Astrocyte (in vitro differentiated cells and primary cell): ENCODE data around the gene KNDC1. TPM values are rescaled to one million over a fixed set of nuclear protein-coding genes. Genes with fewer than 3 reads are reported as not detected.
A peak's percentile ranks its signal among the peaks of the same experiment; 100 is the strongest.

ENCODE experiments used
- DNase-seq: peaks from one replicate; pipeline ENCODE4 v3.0.0-alpha.2; 2010; ENCODE audit warnings: low read depth
- FAIRE-seq: peaks from 2 replicates; lab custom pipeline; 2011; peaks lifted over from hg19 to GRCh38; lab: Jason Lieb, UNC
- H2AFZ ChIP-seq: 2 replicates; pipeline ENCODE4 v1.6.0; 2012; ENCODE audit warnings: low read depth, low read length, inconsistent platforms
- H3K27ac ChIP-seq: 2 replicates; pipeline ENCODE4 v1.5.1; 2011; ENCODE audit warnings: low read depth, low read length, inconsistent platforms
- H3K27me3 ChIP-seq: 2 replicates; pipeline ENCODE4 v1.6.0; 2011; ENCODE audit warnings: low read length, inconsistent platforms; ENCODE audit not compliant: insufficient read depth
- H3K36me3 ChIP-seq: 2 replicates; pipeline ENCODE4 v1.5.1; 2011; ENCODE audit warnings: low read length, inconsistent platforms; ENCODE audit not compliant: insufficient read depth
- H3K4me1 ChIP-seq: 2 replicates; pipeline ENCODE4 v1.5.1; 2011; ENCODE audit warnings: low read length, inconsistent platforms; ENCODE audit not compliant: insufficient read depth
- H3K4me2 ChIP-seq: 2 replicates; pipeline ENCODE4 v1.6.0; 2012; ENCODE audit warnings: low read length, inconsistent platforms
- H3K4me3 ChIP-seq: 2 replicates; pipeline ENCODE4 v1.5.1; 2011; ENCODE audit warnings: low read depth, mild to moderate bottlenecking, low read length, inconsistent platforms; ENCODE audit not compliant: insufficient read depth
- H3K79me2 ChIP-seq: 2 replicates; pipeline ENCODE4 v1.6.0; 2012; ENCODE audit warnings: mild to moderate bottlenecking, low read length, inconsistent platforms; ENCODE audit not compliant: insufficient read depth
- H3K9ac ChIP-seq: 2 replicates; pipeline ENCODE4 v1.6.0; 2012; ENCODE audit warnings: mild to moderate bottlenecking, low read length, inconsistent platforms
- H3K9me3 ChIP-seq: 2 replicates; pipeline ENCODE4 v1.5.1; 2012; ENCODE audit warnings: low read depth, mild to moderate bottlenecking, low read length, inconsistent platforms; ENCODE audit not compliant: insufficient read depth
- H4K20me1 ChIP-seq: 2 replicates; pipeline ENCODE4 v1.6.0; 2012; ENCODE audit warnings: low read length, inconsistent platforms; ENCODE audit not compliant: insufficient read depth
- H3K27ac Mint-ChIP-seq: one replicate; pipeline ENCODE4 v1.8.0; 2021; ENCODE audit warnings: mild to moderate bottlenecking, mixed read lengths; ENCODE audit not compliant: unreplicated experiment
- H3K27me3 Mint-ChIP-seq: one replicate; pipeline ENCODE4 v1.8.0; 2021; ENCODE audit warnings: low read depth, mixed read lengths; ENCODE audit not compliant: unreplicated experiment
- H3K36me3 Mint-ChIP-seq: one replicate; pipeline ENCODE4 v1.8.0; 2021; ENCODE audit warnings: low read depth, mixed read lengths; ENCODE audit not compliant: unreplicated experiment
- H3K4me1 Mint-ChIP-seq: one replicate; pipeline ENCODE4 v1.8.0; 2021; ENCODE audit warnings: low read depth, mixed read lengths; ENCODE audit not compliant: unreplicated experiment
- H3K4me3 Mint-ChIP-seq: one replicate; pipeline ENCODE4 v1.8.0; 2021; ENCODE audit warnings: mild to moderate bottlenecking, moderate library complexity, mixed read lengths; ENCODE audit not compliant: unreplicated experiment
- H3K9me3 Mint-ChIP-seq: one replicate; pipeline ENCODE4 v1.8.0; 2021; ENCODE audit warnings: mild to moderate bottlenecking, mixed read lengths; ENCODE audit not compliant: unreplicated experiment
- CTCF ChIP-seq: IDR thresholded peaks from 2 replicates; pipeline ENCODE4 v1.5.1; 2011; ENCODE audit warnings: low read depth, mild to moderate bottlenecking, inconsistent platforms, low read length, moderate library complexity; ENCODE audit not compliant: insufficient read depth
- EZH2 ChIP-seq: IDR thresholded peaks from 2 replicates; pipeline ENCODE4 v1.6.1; 2012; ENCODE audit warnings: mild to moderate bottlenecking, low read length, inconsistent platforms; ENCODE audit not compliant: insufficient read depth
- total RNA-seq: library from RNA; stranded (reverse); gene quantifications from 2 replicates; pipeline ENCODE4 v1.2.1, GENCODE V29; 2021

KNDC1 gene
- total RNA-seq, 1 donor from 2014 or later, result 2.6 TPM

GRCh38 chr10:133160826-133161471 lies 930 bp downstream of the KNDC1 start:
- no peaks in the 10 kb centered on the region for H3K4me1 ChIP-seq
- TF ChIP-seq EZH2 (peak; percentile 55), CTCF (no peak)
- H3K27me3 ChIP-seq, result peaks cover 15% of the 10 kb centered on the region
- no peak overlapping the region for H3K27ac ChIP-seq
- H3K79me2 ChIP-seq, result no peaks in the 10 kb centered on the region
- no peak for FAIRE-seq
- peak overlapping the region; percentile 39 for H3K4me3 ChIP-seq
- no peak overlapping the region for H3K9ac ChIP-seq
- peak overlapping the region; percentile 64 for H3K4me3 Mint-ChIP-seq
- no peaks in the 10 kb centered on the region for H3K9me3 Mint-ChIP-seq
- H3K27me3 Mint-ChIP-seq, result peaks cover 15% of the 10 kb centered on the region
- no peaks in the 10 kb centered on the region for H3K36me3 Mint-ChIP-seq
- H3K27ac Mint-ChIP-seq, result no peak overlapping the region
- H3K4me1 Mint-ChIP-seq, result peaks cover 3% of the 10 kb centered on the region
- H3K4me2 ChIP-seq, result peak overlapping the region; percentile 80
- no peak overlapping the region for H2AFZ ChIP-seq
- H4K20me1 ChIP-seq, result no peaks in the 10 kb centered on the region
- no peak for DNase-seq
- no peaks in the 10 kb centered on the region for H3K9me3 ChIP-seq
- H3K36me3 ChIP-seq, result no peaks in the 10 kb centered on the region

GRCh38 chr10:133161486-133162109 lies 1.6 kb downstream of the KNDC1 start:
- Mint-ChIP-seq H3K9me3 (no peaks in the 10 kb centered on the region), H3K36me3 (no peaks in the 10 kb centered on the region), H3K4me1 (peaks cover 3% of the 10 kb centered on the region), H3K27ac (no peak overlapping the region), H3K4me3 (no peak overlapping the region), H3K27me3 (peaks cover 19% of the 10 kb centered on the region)
- Histone ChIP-seq H3K4me1 (no peaks in the 10 kb centered on the region), H3K79me2 (no peaks in the 10 kb centered on the region), H3K27ac (no peak overlapping the region), H3K9me3 (no peaks in the 10 kb centered on the region), H4K20me1 (no peaks in the 10 kb centered on the region), H3K36me3 (no peaks in the 10 kb centered on the region), H3K9ac (no peak overlapping the region), H3K4me3 (no peak overlapping the region), H2AFZ (no peak overlapping the region), H3K4me2 (no peak overlapping the region), H3K27me3 (peaks cover 15% of the 10 kb centered on the region)
- FAIRE-seq (no peak), DNase-seq (no peak)
- TF ChIP-seq CTCF (no peak), EZH2 (no peak)
